Measurements from ENCODE around the gene ADAM23.

Gene ADAM23

GRCh38 chr2:206558492-206558891 lies 115.2 kb downstream of the ADAM23 start:
- in situ Hi-C loops (cut with HindIII; ENCODE audit: low sequenced_read_pairs), result no loop called here

GRCh38 chr2:206561962-206562361 lies 118.6 kb downstream of the ADAM23 start:
- in situ Hi-C loops (cut with HindIII; ENCODE audit: low sequenced_read_pairs), result loop anchor here (5.0 kb wide), 1 partner anchor 35 kb away; no protein-coding TSS in a partner anchor

GRCh38 chr2:206562375-206562774 lies 119.0 kb downstream of the ADAM23 start:
- in situ Hi-C loops (cut with HindIII; ENCODE audit: low sequenced_read_pairs), result loop anchor here (5.0 kb wide), 1 partner anchor 35 kb away; no protein-coding TSS in a partner anchor

- in situ Hi-C loops (cut with HindIII; ENCODE audit: low sequenced_read_pairs), result loop anchor here (5.0 kb wide), 1 partner anchor 36 kb away; no protein-coding TSS in a partner anchor
These were observed 120.0 kb downstream of the ADAM23 start for GRCh38 chr2:206563374-206563773.

GRCh38 chr2:206565666-206566065 lies 122.3 kb downstream of the ADAM23 start:
- in situ Hi-C loops (cut with HindIII; ENCODE audit: low sequenced_read_pairs), result no loop called here

GRCh38 chr2:206569470-206569869 lies 126.1 kb downstream of the ADAM23 start:
- in situ Hi-C loops (cut with HindIII; ENCODE audit: low sequenced_read_pairs), result no loop called here

- in situ Hi-C loops (cut with HindIII; ENCODE audit: low sequenced_read_pairs), result no loop called here
These were observed 126.9 kb downstream of the ADAM23 start for GRCh38 chr2:206570199-206570598.

GRCh38 chr2:206572725-206573124 lies 129.4 kb downstream of the ADAM23 start:
- in situ Hi-C loops (cut with HindIII; ENCODE audit: low sequenced_read_pairs), result no loop called here

GRCh38 chr2:206573793-206574192 lies 130.5 kb downstream of the ADAM23 start:
- in situ Hi-C loops (cut with HindIII; ENCODE audit: low sequenced_read_pairs), result no loop called here

GRCh38 chr2:206584323-206585116 lies 141.2 kb downstream of the ADAM23 start:
- in situ Hi-C loops (cut with HindIII; ENCODE audit: low sequenced_read_pairs), result no loop called here

GRCh38 chr2:206585335-206585734 lies 142.0 kb downstream of the ADAM23 start:
- in situ Hi-C loops (cut with HindIII; ENCODE audit: low sequenced_read_pairs), result no loop called here

- in situ Hi-C loops (cut with HindIII; ENCODE audit: low sequenced_read_pairs), result no loop called here
These were observed 143.3 kb downstream of the ADAM23 start for GRCh38 chr2:206586609-206587008.

GRCh38 chr2:206597717-206598218 lies 154.4 kb downstream of the ADAM23 start:
- in situ Hi-C loops (cut with HindIII; ENCODE audit: low sequenced_read_pairs), result no loop called here

- in situ Hi-C loops (cut with HindIII; ENCODE audit: low sequenced_read_pairs), result no loop called here
These were observed 159.9 kb downstream of the ADAM23 start for GRCh38 chr2:206603243-206603642.

GRCh38 chr2:206610451-206610850 lies 167.1 kb downstream of the ADAM23 start:
- in situ Hi-C loops (cut with HindIII; ENCODE audit: low sequenced_read_pairs), result no loop called here

- in situ Hi-C loops (cut with HindIII; ENCODE audit: low sequenced_read_pairs), result no loop called here
These were observed 167.9 kb downstream of the ADAM23 start for GRCh38 chr2:206611191-206611590.

- in situ Hi-C loops (cut with HindIII; ENCODE audit: low sequenced_read_pairs), result no loop called here
These were observed 168.4 kb downstream of the ADAM23 start for GRCh38 chr2:206611736-206612135.

- in situ Hi-C loops (cut with HindIII; ENCODE audit: low sequenced_read_pairs), result no loop called here
These were observed 171.5 kb downstream of the ADAM23 start for GRCh38 chr2:206614811-206615210.

GRCh38 chr2:206615417-206616089 lies 172.2 kb downstream of the ADAM23 start:
- in situ Hi-C loops (cut with HindIII; ENCODE audit: low sequenced_read_pairs), result no loop called here

- in situ Hi-C loops (cut with HindIII; ENCODE audit: low sequenced_read_pairs), result no loop called here
These were observed 172.8 kb downstream of the ADAM23 start for GRCh38 chr2:206616151-206616550.

GRCh38 chr2:206619011-206619410 lies 175.7 kb downstream of the ADAM23 start:
- in situ Hi-C loops (cut with HindIII; ENCODE audit: low sequenced_read_pairs), result no loop called here

GRCh38 chr2:206626108-206626507 lies 182.8 kb downstream of the ADAM23 start:
- in situ Hi-C loops (cut with HindIII; ENCODE audit: low sequenced_read_pairs), result no loop called here
